CD8-positive, alpha-beta memory T cell (primary cell): ENCODE results near the gene SAA4. TPM values are rescaled to one million over a fixed set of nuclear protein-coding genes. Genes with fewer than 3 reads are reported as not detected.
A peak's percentile ranks its signal among the peaks of the same experiment; 100 is the strongest.
"Not testable (repeated sequence)": the region's sequence is repeated elsewhere in the genome, so short reads cannot be mapped to it uniquely, and the experiment has no call there.

Experiments used
- CTCF ChIA-PET: fragments of 350-600 bp; sonication (Branson Sonifier 250); formaldehyde crosslinking; loops from one replicate; lab custom pipeline; 2021; ENCODE audit warnings: antibody characterized with exemption; lab: Charles Lee
- POLR2A ChIA-PET: fragments of 350-600 bp; sonication (Branson Sonifier 250); formaldehyde crosslinking; loops from one replicate; lab custom pipeline; 2021; ENCODE audit warnings: antibody characterized with exemption; lab: Charles Lee
- DNase-seq, 5 donors: peaks; one replicate each; pipeline versions ENCODE4 v3.0.0 to v3.0.0-alpha.2; 2020 to 2022; ENCODE audit warnings: mixed read lengths in 1 of 5
- H3K27ac ChIP-seq: one replicate; pipeline ENCODE4 v1.7.0; 2013; ENCODE audit warnings: low read depth, mild to moderate bottlenecking, low read length, moderate library complexity
- H3K27me3 ChIP-seq: 2 replicates; pipeline ENCODE4 v1.7.0; 2013; ENCODE audit warnings: low read length, mild to moderate bottlenecking; ENCODE audit not compliant: insufficient read depth, poor library complexity, severe bottlenecking
- H3K36me3 ChIP-seq: 2 replicates; pipeline ENCODE4 v1.7.0; 2013; ENCODE audit warnings: mild to moderate bottlenecking, low read length, moderate library complexity; ENCODE audit not compliant: insufficient read depth
- H3K4me1 ChIP-seq: 2 replicates; pipeline ENCODE4 v1.7.0; 2013; ENCODE audit warnings: mild to moderate bottlenecking, low read length, moderate library complexity; ENCODE audit not compliant: insufficient read depth
- H3K4me3 ChIP-seq: 2 replicates; pipeline ENCODE4 v1.7.0; 2013; ENCODE audit warnings: mild to moderate bottlenecking, low read length
- H3K9me3 ChIP-seq: 2 replicates; pipeline ENCODE4 v1.7.0; 2013; ENCODE audit warnings: mild to moderate bottlenecking, low read length
- H3K27ac Mint-ChIP-seq, 8 donors: one replicate each; pipeline ENCODE4 v1.8.0; 2020 to 2021; ENCODE audit warnings: mixed read lengths in 8 of 8, mild to moderate bottlenecking in 6 of 8, inconsistent platforms in 3 of 8, moderate library complexity in 3 of 8
- H3K27me3 Mint-ChIP-seq, 2 donors: one replicate each; pipeline ENCODE4 v1.8.0; 2020 to 2021; ENCODE audit warnings: mixed read lengths in 2 of 2, mild to moderate bottlenecking in 1 of 2, moderate library complexity in 1 of 2
- H3K36me3 Mint-ChIP-seq, 3 donors: one replicate each; pipeline ENCODE4 v1.8.0; 2020 to 2021; ENCODE audit warnings: mixed read lengths in 3 of 3, inconsistent platforms in 1 of 3, mild to moderate bottlenecking in 1 of 3
- H3K4me1 Mint-ChIP-seq, 3 donors: one replicate each; pipeline ENCODE4 v1.8.0; 2020 to 2021; ENCODE audit warnings: mixed read lengths in 3 of 3, inconsistent platforms in 1 of 3, mild to moderate bottlenecking in 1 of 3
- H3K4me3 Mint-ChIP-seq, 7 donors: one replicate each; pipeline ENCODE4 v1.8.0; 2020 to 2021; ENCODE audit warnings: mixed read lengths in 7 of 7, mild to moderate bottlenecking in 6 of 7, moderate library complexity in 4 of 7, inconsistent platforms in 2 of 7
- H3K9me3 Mint-ChIP-seq, 5 donors: one replicate each; pipeline ENCODE4 v1.8.0; 2020 to 2022; ENCODE audit warnings: mixed read lengths in 5 of 5, mild to moderate bottlenecking in 3 of 5, moderate library complexity in 2 of 5, inconsistent platforms in 1 of 5
- polyA plus RNA-seq: library from polyadenylated mRNA; unstranded; fragments of 300-500 nt; fragmentation: Illumina TruSeq; gene quantifications from one replicate; pipeline ENCODE4 v1.2.3, GENCODE V29; 2021
- total RNA-seq, 2 experiments: library from RNA; stranded (reverse); gene quantifications; one replicate each; pipeline ENCODE4 v1.2.3, GENCODE V29; 2021

SAA4 gene
- total and polyA plus RNA-seq, 3 experiments from 2014 or later = not detected

DNA sequence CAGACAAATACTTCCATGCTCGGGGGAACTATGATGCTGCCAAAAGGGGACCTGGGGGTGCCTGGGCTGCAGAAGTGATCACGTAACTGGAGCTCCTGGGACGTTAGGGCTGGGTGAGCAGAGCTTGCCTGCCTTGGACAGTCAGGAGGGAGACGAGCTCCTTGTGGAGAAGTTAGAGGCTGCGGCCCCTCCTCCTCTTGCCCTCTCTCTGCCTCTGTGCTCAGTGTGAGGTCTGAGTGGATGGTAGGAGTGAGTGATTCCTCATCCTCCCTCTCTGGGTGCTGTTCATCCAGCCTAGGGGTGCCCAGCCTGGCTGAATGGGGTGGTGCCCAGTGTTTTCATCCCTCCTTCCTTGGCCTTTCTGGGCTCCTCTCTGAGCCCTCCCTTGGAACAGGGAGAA, 32.6 kb upstream of the SAA4 start:
- H3K4me1 ChIP-seq, H3K36me3 Mint-ChIP-seq, H3K9me3 Mint-ChIP-seq, H3K4me3 ChIP-seq, H3K4me3 Mint-ChIP-seq, H3K4me1 Mint-ChIP-seq, POLR2A ChIA-PET, H3K9me3 ChIP-seq, H3K36me3 ChIP-seq, DNase-seq, H3K27ac ChIP-seq, H3K27me3 ChIP-seq, H3K27me3 Mint-ChIP-seq, CTCF ChIA-PET: not testable (repeated sequence)
- H3K27ac Mint-ChIP-seq = peak overlapping the region in 1 of 8 donors; percentile 35

DNA sequence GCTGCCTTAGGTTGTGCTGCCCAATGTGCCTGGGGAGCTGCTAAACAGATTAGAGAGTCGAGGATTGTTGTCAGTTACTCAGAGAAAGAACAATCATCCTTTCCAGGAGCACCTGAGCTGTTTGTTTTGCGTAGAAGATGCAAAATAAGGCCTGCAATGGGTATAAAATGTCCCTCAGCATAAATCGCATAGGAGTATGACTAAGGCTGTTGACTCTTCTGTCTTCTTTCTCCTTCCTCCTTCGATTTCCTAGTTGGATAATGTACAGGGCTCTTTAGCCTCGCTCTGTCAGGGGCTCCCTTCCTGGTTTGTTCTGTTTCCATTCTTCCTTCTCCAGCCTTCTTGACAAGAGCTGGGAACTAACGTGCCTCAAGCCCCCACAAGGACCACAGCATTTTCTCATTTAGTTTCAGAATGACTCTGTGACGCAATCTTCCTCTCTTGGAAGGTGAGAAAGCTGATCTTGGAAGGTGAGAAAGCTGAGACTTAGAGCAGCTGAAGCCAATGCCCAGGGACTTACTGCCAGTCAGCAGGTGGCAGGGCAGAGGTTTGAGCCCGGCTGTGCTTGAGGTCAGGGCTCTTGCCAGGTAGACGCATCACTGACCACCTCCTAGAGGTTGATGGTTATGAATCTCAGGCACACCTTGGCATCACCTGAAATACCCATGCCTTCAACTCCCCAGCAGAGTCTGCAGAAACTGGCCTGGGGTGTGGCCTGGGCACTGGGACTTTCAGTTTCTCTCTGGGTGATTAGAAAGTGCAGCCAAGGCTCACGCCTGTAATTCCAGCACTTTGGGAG, 30.9 kb upstream of the SAA4 start:
- H3K27me3 ChIP-seq, H3K36me3 ChIP-seq, H3K4me3 ChIP-seq, H3K27ac ChIP-seq, H3K27me3 Mint-ChIP-seq, H3K9me3 Mint-ChIP-seq, H3K9me3 ChIP-seq, H3K36me3 Mint-ChIP-seq, CTCF ChIA-PET, H3K4me1 Mint-ChIP-seq, H3K4me1 ChIP-seq, DNase-seq, POLR2A ChIA-PET: not testable (repeated sequence)
- Mint-ChIP-seq H3K27ac (peak overlapping the region in 7 of 8 donors; percentile 51 to 88 (median 68)), H3K4me3 (peak overlapping the region in 6 of 7 donors; percentile 43 to 87 (median 73))

DNA sequence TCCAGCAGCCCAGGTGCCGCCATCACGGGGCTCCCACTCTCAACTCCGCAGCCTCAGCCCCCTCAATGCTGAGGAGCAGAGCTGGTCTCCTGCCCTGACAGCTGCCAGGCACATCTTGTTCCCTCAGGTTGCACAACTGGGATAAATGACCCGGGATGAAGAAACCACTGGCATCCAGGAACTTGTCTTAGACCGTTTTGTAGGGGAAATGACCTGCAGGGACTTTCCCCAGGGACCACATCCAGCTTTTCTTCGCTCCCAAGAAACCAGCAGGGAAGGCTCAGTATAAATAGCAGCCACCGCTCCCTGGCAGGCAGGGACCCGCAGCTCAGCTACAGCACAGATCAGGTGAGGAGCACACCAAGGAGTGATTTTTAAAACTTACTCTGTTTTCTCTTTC, 29.3 kb upstream of the SAA4 start, which contains the start of gene SAA1:
Gene SAA1, plus strand, starts transcription at position 316 of the 400 bp plus-strand sequence. CDS start 624 bp downstream, outside the sequence.
- Histone ChIP-seq H3K4me1 (no peaks in the 10 kb centered on the region), H3K36me3 (no peaks in the 10 kb centered on the region), H3K27ac (no peak within 1 kb of the TSS), H3K9me3 (no peaks in the 10 kb centered on the region), H3K27me3 (no peaks in the 10 kb centered on the region), H3K4me3 (no peak within 1 kb of the TSS)
- Mint-ChIP-seq H3K27me3 (no peaks in the 10 kb centered on the region), H3K4me3 (peak within 1 kb of the TSS in 1 of 7 donors; percentile 36), H3K4me1 (peaks cover 0 to 10% (median 0%) of the 10 kb centered on the region in 3 donors), H3K9me3 (no peaks in the 10 kb centered on the region), H3K27ac (peak within 1 kb of the TSS in 1 of 8 donors; percentile 27), H3K36me3 (no peaks in the 10 kb centered on the region)
- ChIA-PET CTCF (no interaction called here), POLR2A (no interaction called here)
- no peak for DNase-seq

DNA sequence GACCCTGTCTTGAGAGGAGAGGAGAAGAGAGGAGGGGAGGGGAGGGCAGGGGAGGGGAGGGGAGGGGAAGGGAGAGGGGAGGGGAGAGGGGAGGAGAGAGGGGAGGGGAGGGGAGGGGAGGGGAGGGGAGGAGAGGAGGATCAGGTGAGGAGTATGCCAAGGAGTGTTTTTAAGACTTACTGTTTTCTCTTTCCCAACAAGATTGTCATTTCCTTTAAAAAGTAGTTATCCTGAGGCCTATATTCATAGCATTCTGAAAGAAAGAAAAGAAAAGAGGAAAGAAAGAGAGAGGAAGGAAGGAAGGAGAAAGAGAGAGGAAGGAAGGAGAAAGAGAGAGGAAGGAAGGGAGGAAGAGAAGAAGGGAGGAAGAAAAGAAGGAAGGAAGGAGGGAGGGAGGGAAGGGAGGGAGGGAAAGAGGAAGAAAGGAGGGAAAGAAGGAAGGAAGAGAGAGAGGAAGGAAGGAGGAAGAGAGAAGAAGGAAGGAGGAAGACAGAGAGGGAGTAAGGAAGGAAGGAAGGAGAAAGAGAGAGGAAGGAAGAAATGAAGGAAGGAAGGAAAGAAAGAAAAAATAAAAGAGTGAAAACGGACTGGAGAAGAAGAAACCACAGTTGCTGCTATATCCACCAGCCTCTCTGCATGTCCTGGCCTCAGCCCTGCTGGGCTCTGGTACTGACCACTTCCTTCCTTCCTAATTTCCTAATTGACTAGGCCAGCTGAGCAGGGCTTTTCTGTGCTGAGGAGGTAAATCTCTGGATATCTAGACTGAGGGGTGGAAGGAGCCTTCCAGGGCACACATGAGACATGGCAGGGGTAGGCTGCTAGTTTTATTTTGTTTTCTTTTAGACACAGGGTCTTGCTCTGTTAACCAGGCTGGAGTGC, 28.3 kb upstream of the SAA4 start:
- H3K4me1 ChIP-seq = no peaks in the 10 kb centered on the region
- POLR2A ChIA-PET = no interaction called here
- H3K36me3 ChIP-seq = no peaks in the 10 kb centered on the region
- DNase-seq = no peak
- H3K27me3 Mint-ChIP-seq = no peaks in the 10 kb centered on the region
- no peaks in the 10 kb centered on the region for H3K9me3 ChIP-seq
- no peaks in the 10 kb centered on the region for H3K27me3 ChIP-seq
- CTCF ChIA-PET = no interaction called here
- no peaks in the 10 kb centered on the region for H3K9me3 Mint-ChIP-seq
- H3K4me1 Mint-ChIP-seq = peaks cover 0 to 10% (median 0%) of the 10 kb centered on the region in 3 donors
- H3K27ac ChIP-seq = no peak overlapping the region
- no peak overlapping the region for H3K4me3 Mint-ChIP-seq
- H3K27ac Mint-ChIP-seq = no peak overlapping the region
- no peak overlapping the region for H3K4me3 ChIP-seq
- no peaks in the 10 kb centered on the region for H3K36me3 Mint-ChIP-seq

DNA sequence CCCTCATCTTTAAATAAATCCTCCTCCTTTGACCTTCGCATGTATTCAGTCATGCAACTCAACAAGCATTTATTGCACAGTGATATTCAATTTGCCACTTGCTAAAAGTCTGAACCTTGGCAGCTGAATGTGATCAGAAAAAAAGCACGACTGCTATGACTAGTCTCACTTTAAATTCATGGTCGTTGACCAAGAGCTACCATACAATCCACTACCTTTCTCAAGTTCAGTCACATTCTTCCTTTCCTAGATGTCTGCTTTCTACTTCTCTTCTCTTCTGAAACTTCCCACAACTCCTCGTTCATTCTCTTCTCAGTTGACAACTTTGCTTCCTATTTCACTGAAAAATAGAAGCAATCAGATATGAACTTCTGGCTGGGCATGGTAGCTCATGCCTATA, 27.4 kb upstream of the SAA4 start:
- Mint-ChIP-seq H3K4me1 (peaks cover 0 to 10% (median 0%) of the 10 kb centered on the region in 3 donors), H3K4me3 (no peak overlapping the region), H3K27ac (no peak overlapping the region), H3K36me3 (no peaks in the 10 kb centered on the region), H3K27me3 (no peaks in the 10 kb centered on the region), H3K9me3 (no peaks in the 10 kb centered on the region)
- Histone ChIP-seq H3K4me3 (no peak overlapping the region), H3K27me3 (no peaks in the 10 kb centered on the region), H3K9me3 (no peaks in the 10 kb centered on the region), H3K27ac (no peak overlapping the region), H3K4me1 (no peaks in the 10 kb centered on the region), H3K36me3 (no peaks in the 10 kb centered on the region)
- ChIA-PET POLR2A (no interaction called here), CTCF (no interaction called here)
- DNase-seq = no peak

DNA sequence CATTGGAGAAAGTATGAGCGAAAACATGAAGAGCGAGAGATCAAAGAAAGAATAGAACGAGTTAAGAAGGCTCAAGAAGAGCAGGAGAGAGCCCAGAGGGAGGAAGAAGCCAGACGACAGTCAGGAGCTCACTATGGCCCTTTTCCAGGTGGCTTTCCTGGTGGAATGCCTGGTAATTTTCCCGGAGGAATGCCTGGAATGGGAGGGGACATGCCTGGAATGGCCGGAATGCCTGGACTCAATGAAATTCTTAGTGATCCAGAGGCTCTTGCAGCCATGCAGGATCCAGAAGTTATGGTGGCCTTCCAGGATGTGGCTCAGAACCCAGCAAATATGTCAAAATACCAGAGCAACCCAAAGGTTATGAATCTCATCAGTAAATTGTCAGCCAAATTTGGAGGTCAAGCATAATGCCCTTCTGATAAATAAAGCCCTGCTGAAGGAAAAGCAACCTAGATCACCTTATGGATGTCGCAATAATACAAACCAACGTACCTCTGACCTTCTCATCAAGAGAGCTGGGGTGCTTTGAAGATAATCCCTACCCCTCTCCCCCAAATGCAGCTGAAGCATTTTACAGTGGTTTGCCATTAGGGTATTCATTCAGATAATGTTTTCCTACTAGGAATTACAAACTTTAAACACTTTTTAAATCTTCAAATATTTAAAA, 26.2 kb upstream of the SAA4 start:
- POLR2A ChIA-PET, H3K4me1 Mint-ChIP-seq, H3K27me3 ChIP-seq, H3K4me3 ChIP-seq, H3K27ac ChIP-seq, DNase-seq, H3K36me3 Mint-ChIP-seq, H3K4me1 ChIP-seq, H3K27me3 Mint-ChIP-seq, H3K36me3 ChIP-seq, H3K9me3 Mint-ChIP-seq, H3K4me3 Mint-ChIP-seq, H3K9me3 ChIP-seq, H3K27ac Mint-ChIP-seq, CTCF ChIA-PET: not testable (repeated sequence)

DNA sequence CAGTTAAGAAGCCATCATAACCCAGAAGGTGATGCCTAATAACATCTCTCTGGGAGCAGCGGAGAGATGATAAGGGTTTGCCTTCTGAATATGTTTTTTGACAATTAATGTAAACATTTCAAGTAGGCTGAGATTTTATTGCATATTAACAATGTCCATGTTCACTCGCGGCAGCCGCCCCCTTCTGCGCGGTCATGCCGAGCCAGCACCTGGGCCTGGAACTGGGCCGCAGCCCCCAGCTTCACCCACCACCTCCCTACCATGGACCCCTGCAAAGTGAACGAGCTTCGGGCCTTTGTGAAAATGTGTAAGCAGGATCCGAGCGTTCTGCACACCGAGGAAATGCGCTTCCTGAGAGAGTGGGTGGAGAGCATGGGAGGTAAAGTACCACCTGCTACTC, 25.1 kb upstream of the SAA4 start:
- Histone ChIP-seq H3K4me3 (no peak overlapping the region), H3K9me3 (no peaks in the 10 kb centered on the region), H3K4me1 (no peaks in the 10 kb centered on the region), H3K27me3 (no peaks in the 10 kb centered on the region), H3K36me3 (no peaks in the 10 kb centered on the region), H3K27ac (no peak overlapping the region)
- ChIA-PET CTCF (no interaction called here), POLR2A (no interaction called here)
- peaks cover 0 to 3% of the 10 kb centered on the region in 2 donors for H3K27me3 Mint-ChIP-seq
- H3K36me3 Mint-ChIP-seq = no peaks in the 10 kb centered on the region
- H3K4me3 Mint-ChIP-seq = no peak overlapping the region
- no peak for DNase-seq
- H3K27ac Mint-ChIP-seq = no peak overlapping the region
- no peaks in the 10 kb centered on the region for H3K9me3 Mint-ChIP-seq
- H3K4me1 Mint-ChIP-seq = no peaks in the 10 kb centered on the region

DNA sequence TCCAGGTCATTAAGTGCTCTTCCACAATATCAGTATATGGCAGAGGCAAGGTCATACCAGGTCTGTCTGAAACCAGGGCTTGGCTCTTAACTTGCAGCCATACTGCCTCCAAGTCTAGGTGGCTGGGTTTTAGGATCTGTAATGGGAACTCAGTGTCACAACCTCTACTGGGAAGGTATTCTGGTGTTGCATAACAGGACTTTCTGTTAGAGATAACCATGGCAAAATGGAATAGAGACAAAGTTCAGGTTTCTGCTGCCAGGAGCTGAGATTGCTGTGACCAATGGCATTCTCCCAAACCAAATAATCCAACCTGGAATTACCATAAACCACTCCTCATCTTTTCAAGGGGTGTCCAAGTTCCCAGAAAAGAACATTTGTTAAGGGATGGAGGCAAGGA, 22.7 kb upstream of the SAA4 start:
- H3K27me3 ChIP-seq = no peaks in the 10 kb centered on the region
- no peak overlapping the region for H3K27ac Mint-ChIP-seq

More for the DNA sequence above, 22.7 kb upstream of the SAA4 start:
- Histone ChIP-seq H3K27ac (no peak overlapping the region), H3K4me3 (no peak overlapping the region), H3K9me3 (no peaks in the 10 kb centered on the region), H3K36me3 (no peaks in the 10 kb centered on the region), H3K4me1 (no peaks in the 10 kb centered on the region)
- Mint-ChIP-seq H3K36me3 (no peaks in the 10 kb centered on the region), H3K27me3 (peaks cover 0 to 6% of the 10 kb centered on the region in 2 donors), H3K4me3 (no peak overlapping the region), H3K4me1 (no peaks in the 10 kb centered on the region), H3K9me3 (no peaks in the 10 kb centered on the region)
- POLR2A ChIA-PET = interaction anchor here (0.6 kb wide), 1 partner anchor 137 kb away, joined by 7 read pairs; no protein-coding TSS in a partner anchor
- DNase-seq = no peak
- CTCF ChIA-PET = no interaction called here
